K562 (cell line): ENCODE measurements around the gene FAM83D. TPM values are rescaled to one million over a fixed set of nuclear protein-coding genes. Genes with fewer than 3 reads are reported as not detected.

Experiments used
- AFF4 ChIP-seq: sonication (generic); formaldehyde crosslinking; IDR thresholded peaks from 2 replicates; pipeline ENCODE4 v1.8.0; 2023; ENCODE audit warnings: mild to moderate bottlenecking, missing genetic modification reagents
- CEBPG ChIP-seq, 3 experiments: fragments of 200-800 bp in 1 of 3; sonication (Bioruptor generic) in 1 of 3; sonication (generic) in 1 of 3; formaldehyde crosslinking in 1 of 3; IDR thresholded peaks in 2 of 3; conservative IDR thresholded peaks in 1 of 3; 2 replicates each; pipeline versions ENCODE4 v1.6.1 to v1.8.0; 2016 to 2022; ENCODE audit warnings: missing compliant biosample characterization in 2 of 3, missing genetic modification characterization in 2 of 3, mild to moderate bottlenecking in 1 of 3, missing genetic modification reagents in 1 of 3
- CTCF ChIP-seq, 3 experiments: IDR thresholded peaks in 2 of 3; conservative IDR thresholded peaks in 1 of 3; 2 replicates each; pipeline ENCODE4 v1.5.1; 2011 to 2012; ENCODE audit warnings: low read length in 3 of 3, mild to moderate bottlenecking in 3 of 3, control low read depth in 2 of 3, improper control_type of control experiment in 1 of 3, inconsistent platforms in 1 of 3, low read depth in 1 of 3, mixed read lengths in 1 of 3, moderate library complexity in 1 of 3; ENCODE audit not compliant: insufficient read depth in 2 of 3
- ELF1 ChIP-seq: fragments of 200-800 bp; sonication (Bioruptor generic); IDR thresholded peaks from 2 replicates; pipeline ENCODE4 v1.6.1; 2016; ENCODE audit warnings: missing genetic modification characterization, missing compliant biosample characterization
- HDAC6 ChIP-seq: IDR thresholded peaks from 2 replicates; pipeline ENCODE4 v1.6.1; 2012; ENCODE audit warnings: low read depth, mild to moderate bottlenecking, control low read depth, inconsistent platforms, low read length, moderate library complexity
- HMG20B ChIP-seq: fragments of 250-450 bp; sonication (Bioruptor Pico); IDR thresholded peaks from 2 replicates; pipeline ENCODE4 v1.5.0; 2021; ENCODE audit warnings: mild to moderate bottlenecking
- MCM2 ChIP-seq: fragments of 450-650 bp; IDR thresholded peaks from 2 replicates; pipeline ENCODE4 v1.6.1; 2017; ENCODE audit warnings: low read depth, mild to moderate bottlenecking
- MITF ChIP-seq: IDR thresholded peaks from 2 replicates; pipeline ENCODE4 v1.6.1; 2014; ENCODE audit warnings: antibody characterized with exemption
- PHB2 ChIP-seq: fragments of 450-650 bp; IDR thresholded peaks from 2 replicates; pipeline ENCODE4 v1.6.1; 2017; ENCODE audit warnings: low read depth
- RAD21 ChIP-seq, 2 experiments: fragments of 250-450 bp in 1 of 2; fragments of 450-650 bp in 1 of 2; sonication (Bioruptor Pico) in 1 of 2; formaldehyde crosslinking in 1 of 2; IDR thresholded peaks in 1 of 2; conservative IDR thresholded peaks in 1 of 2; 2 replicates each; pipeline versions ENCODE4 v1.4.0 to v1.8.0; 2020 to 2022; ENCODE audit warnings: mild to moderate bottlenecking in 2 of 2, moderate library complexity in 1 of 2
- RB1 ChIP-seq: fragments of 450-650 bp; IDR thresholded peaks from 2 replicates; pipeline ENCODE4 v1.6.1; 2017; ENCODE audit warnings: low read depth, mild to moderate bottlenecking
- RBM34 ChIP-seq: fragments of 200-400 bp; formaldehyde crosslinking; IDR thresholded peaks from 2 replicates; pipeline ENCODE4 v1.6.1; 2018; ENCODE audit warnings: low read length, borderline replicate concordance; ENCODE audit not compliant: insufficient read depth
- SAP30 ChIP-seq: fragments of 200-600 bp; sonication (generic); IDR thresholded peaks from 2 replicates; pipeline ENCODE4 v1.6.1; 2012; ENCODE audit warnings: borderline replicate concordance, low read depth, mild to moderate bottlenecking, moderate library complexity, low read length, control low read depth, inconsistent platforms; ENCODE audit not compliant: insufficient read depth, poor library complexity, severe bottlenecking
- SNIP1 ChIP-seq: fragments of 450-650 bp; IDR thresholded peaks from 2 replicates; pipeline ENCODE4 v1.7.1; 2017; ENCODE audit warnings: low read depth, mild to moderate bottlenecking
- SUPT5H ChIP-seq: fragments of 450-650 bp; IDR thresholded peaks from 2 replicates; pipeline ENCODE4 v1.6.1; 2016
- TFAP4 ChIP-seq: sonication (generic); formaldehyde crosslinking; IDR thresholded peaks from 2 replicates; pipeline ENCODE4 v1.8.0; 2022; ENCODE audit warnings: missing genetic modification reagents, mild to moderate bottlenecking, moderate library complexity, borderline replicate concordance
- XRCC5 ChIP-seq: fragments of 200-400 bp; formaldehyde crosslinking; IDR thresholded peaks from 2 replicates; pipeline ENCODE4 v1.6.1; 2017; ENCODE audit warnings: low read depth, mild to moderate bottlenecking, low read length
- YBX1 ChIP-seq: fragments of 450-650 bp; IDR thresholded peaks from 2 replicates; pipeline ENCODE4 v1.7.1; 2016; ENCODE audit warnings: mild to moderate bottlenecking
- ZFP36 ChIP-seq: fragments of 150-350 bp; IDR thresholded peaks from 2 replicates; pipeline ENCODE4 v1.6.1; 2018; ENCODE audit warnings: low read length, low read depth; ENCODE audit not compliant: partially characterized antibody
- ZKSCAN3 ChIP-seq: fragments of 250-450 bp; sonication (Bioruptor Pico); IDR thresholded peaks from 2 replicates; pipeline ENCODE4 v1.4.0; 2020
- ZNF175 ChIP-seq: fragments of 200-800 bp; sonication (Bioruptor generic); IDR thresholded peaks from 2 replicates; pipeline ENCODE4 v1.6.1; 2016; ENCODE audit warnings: low read depth, mild to moderate bottlenecking, missing genetic modification characterization, missing compliant biosample characterization
- polyA plus RNA-seq, 8 experiments: library from polyadenylated mRNA; depleted of rRNA in 4 of 8; stranded (reverse) in 5 of 8; unstranded in 3 of 8; fragments of >200 nt; fragmentation: Nextera tagmentation in 2 of 8; fragmentation: Illumina TruSeq in 1 of 8; extraction: Ambion mirVana in 2 of 8; extraction: Trizol in 1 of 8; gene quantifications; 2 replicates each; pipeline versions ENCODE4 v1.2.1 to v1.2.3, GENCODE V29; 2011 to 2014; ENCODE audit warnings: inconsistent platforms in 1 of 8, missing spikeins in 1 of 8
- total RNA-seq, 7 experiments: library from RNA; depleted of rRNA in 6 of 7; stranded (reverse); fragments of >200 nt in 6 of 7; fragmentation: Illumina TruSeq in 2 of 7; extraction: Trizol in 2 of 7; gene quantifications; 2 replicates each; pipeline versions ENCODE4 v1.2.1 to v1.2.3, GENCODE V29; 2011 to 2021; ENCODE audit warnings: low replicate concordance in 1 of 7

The FAM83D gene
- total and polyA plus RNA-seq, 9 of the 15 experiments (the other 6 are each of a cell fraction or from before 2014, with no cell fraction given), result 8.2 to 66.1 (median 43.5) TPM

GRCh38 chr20:38985603-38986170 lies 59.5 kb downstream of the FAM83D start (continued):
- no peak for TF ChIP-seq AFF4
- no peak for TF ChIP-seq HDAC6
- TF ChIP-seq CEBPG (CRISPR knock-in tag; IDR thresholded peaks at IDR 0.05), result no peak
- peak; percentile 46 to 65; a peak in 3 of 4 replicates for TF ChIP-seq CEBPG (tag; conservative IDR thresholded peaks at IDR 0.05 in 1 of 2, IDR thresholded peaks at IDR 0.05 in 1 of 2)
- no peak for TF ChIP-seq SAP30
- TF ChIP-seq ZFP36, result no peak
- TF ChIP-seq RBM34, result no peak
- no peak for TF ChIP-seq YBX1
- no peak for TF ChIP-seq TFAP4 (CRISPR knock-in tag)
- TF ChIP-seq MCM2, result no peak
- no peak for TF ChIP-seq ZKSCAN3 (CRISPR knock-in tag)
- TF ChIP-seq SUPT5H, result no peak
- no peak for TF ChIP-seq SNIP1
- TF ChIP-seq XRCC5, result no peak
- no peak for TF ChIP-seq RAD21 (CRISPR knock-in tag; conservative IDR thresholded peaks at IDR 0.05 in 1 of 2, IDR thresholded peaks at IDR 0.05 in 1 of 2)
- no peak for TF ChIP-seq ELF1 (tag)
- no peak for TF ChIP-seq ZNF175
- no peak for TF ChIP-seq MITF
- no peak for TF ChIP-seq RB1
- TF ChIP-seq CTCF (IDR thresholded peaks at IDR 0.05 in 2 of 3, conservative IDR thresholded peaks at IDR 0.05 in 1 of 3; ENCODE audit: insufficient read depth in 2 of 3, low read depth in 1 of 3, low read length in 3 of 3), result no peak
- no peak for TF ChIP-seq HMG20B (CRISPR knock-in tag)
- TF ChIP-seq PHB2, result no peak
